DOHH2 (cell line): Measurements from ENCODE around the gene DGUOK.

ENCODE experiments used
- H3F3A ChIP-seq: fragments of 200-600 bp; sonication (generic), shearing (Covaris generic); 2 replicates; pipeline ENCODE4 v1.6.0; 2016; ENCODE audit warnings: antibody characterized with exemption, mild to moderate bottlenecking; ENCODE audit not compliant: control insufficient read depth, insufficient read depth
- H3K27ac ChIP-seq: fragments of 200-600 bp; sonication (generic); 2 replicates; pipeline ENCODE4 v1.5.1; 2014; ENCODE audit warnings: low read depth, mild to moderate bottlenecking, low read length, moderate library complexity
- H3K27me3 ChIP-seq: fragments of 200-600 bp; sonication (generic); 2 replicates; pipeline ENCODE4 v1.6.1; 2014; ENCODE audit warnings: mild to moderate bottlenecking, low read length, mixed read lengths; ENCODE audit not compliant: control insufficient read depth
- H3K36me3 ChIP-seq: fragments of 200-600 bp; sonication (generic); 2 replicates; pipeline ENCODE4 v1.6.1; 2014; ENCODE audit warnings: mild to moderate bottlenecking, low read length, moderate library complexity, mixed read lengths; ENCODE audit not compliant: control insufficient read depth
- H3K4me1 ChIP-seq: fragments of 200-600 bp; sonication (generic); 2 replicates; pipeline ENCODE4 v1.6.1; 2014; ENCODE audit warnings: mild to moderate bottlenecking, low read length, mixed read lengths; ENCODE audit not compliant: control insufficient read depth
- H3K4me2 ChIP-seq: fragments of 200-600 bp; sonication (generic); 2 replicates; pipeline ENCODE4 v1.6.0; 2014; ENCODE audit warnings: mild to moderate bottlenecking, low read length, moderate library complexity
- H3K4me3 ChIP-seq: fragments of 200-600 bp; sonication (generic); 2 replicates; pipeline ENCODE4 v1.5.1; 2014; ENCODE audit warnings: mild to moderate bottlenecking, low read length, mixed read lengths
- H3K79me2 ChIP-seq: fragments of 200-600 bp; sonication (generic); 2 replicates; pipeline ENCODE4 v1.6.1; 2014; ENCODE audit warnings: mild to moderate bottlenecking, low read length, mixed read lengths; ENCODE audit not compliant: control insufficient read depth
- H3K9me2 ChIP-seq: fragments of 200-600 bp; sonication (generic); replicated peaks from 2 replicates; pipeline ENCODE4 v1.6.1; 2014; ENCODE audit warnings: mild to moderate bottlenecking, low read length, mixed read lengths; ENCODE audit not compliant: control insufficient read depth
- H3K9me3 ChIP-seq: fragments of 200-600 bp; sonication (generic); 2 replicates; pipeline ENCODE4 v1.6.1; 2014; ENCODE audit warnings: antibody characterized with exemption, low read length, mixed read lengths; ENCODE audit not compliant: control insufficient read depth, insufficient read depth
- H4K20me1 ChIP-seq: fragments of 200-600 bp; sonication (generic); 2 replicates; pipeline ENCODE4 v1.6.0; 2014; ENCODE audit warnings: low read depth, mild to moderate bottlenecking, antibody characterized with exemption, low read length, moderate library complexity; ENCODE audit not compliant: control insufficient read depth, insufficient read depth
- CTCF ChIP-seq: fragments of 200-600 bp; sonication (generic); IDR thresholded peaks from one replicate; pipeline ENCODE4 v1.5.1; 2014; ENCODE audit warnings: antibody characterized with exemption, mild to moderate bottlenecking, low read depth, low read length; ENCODE audit not compliant: poor library complexity, severe bottlenecking
- EZH2phosphoT487 ChIP-seq: fragments of 200-600 bp; sonication (generic); IDR thresholded peaks from 2 replicates; pipeline ENCODE4 v1.6.1; 2017; ENCODE audit warnings: borderline replicate concordance, mild to moderate bottlenecking, antibody characterized with exemption, low read length, moderate library complexity, mixed read lengths

The DGUOK gene

GRCh38 chr2:74001121-74001520 is 74.4 kb downstream of the DGUOK start:
- Histone ChIP-seq H3K79me2 (peaks cover 95% of the 10 kb centered on the region), H3K4me1 (peaks cover 24% of the 10 kb centered on the region)

GRCh38 chr2:74001781-74002504 is 75.3 kb downstream of the DGUOK start:
- Histone ChIP-seq H3K79me2 (peaks cover 95% of the 10 kb centered on the region), H4K20me1 (peaks cover 63% of the 10 kb centered on the region), H3K9me2 (no peaks in the 10 kb centered on the region), H3K4me3 (peak overlapping the region; percentile 64), H3K4me2 (peak overlapping the region; percentile 65), H3K9me3 (no peaks in the 10 kb centered on the region), H3F3A (no peaks in the 10 kb centered on the region), H3K36me3 (peaks cover 24% of the 10 kb centered on the region), H3K4me1 (peaks cover 24% of the 10 kb centered on the region), H3K27ac (no peak overlapping the region), H3K27me3 (no peaks in the 10 kb centered on the region)
- TF ChIP-seq EZH2phosphoT487 (no peak), CTCF (no peak)

More at GRCh38 chr2:74001121-74001520, 74.4 kb downstream of the DGUOK start:
- peaks cover 65% of the 10 kb centered on the region for H4K20me1 ChIP-seq
- no peaks in the 10 kb centered on the region for H3F3A ChIP-seq
- no peaks in the 10 kb centered on the region for H3K27me3 ChIP-seq
- no peak overlapping the region for H3K4me3 ChIP-seq
- no peaks in the 10 kb centered on the region for H3K9me2 ChIP-seq
- H3K9me3 ChIP-seq: no peaks in the 10 kb centered on the region
- peak overlapping the region; percentile 65 for H3K4me2 ChIP-seq
- peaks cover 23% of the 10 kb centered on the region for H3K36me3 ChIP-seq
- no peak overlapping the region for H3K27ac ChIP-seq
- TF ChIP-seq EZH2phosphoT487: no peak
- no peak for TF ChIP-seq CTCF

GRCh38 chr2:74002505-74003421 is 76.1 kb downstream of the DGUOK start:
- H3K79me2 ChIP-seq: peaks cover 93% of the 10 kb centered on the region
- no peaks in the 10 kb centered on the region for H3K27me3 ChIP-seq
- no peaks in the 10 kb centered on the region for H3K9me2 ChIP-seq
- peaks cover 28% of the 10 kb centered on the region for H3K36me3 ChIP-seq
- peak overlapping the region; percentile 65 for H3K4me2 ChIP-seq
- no peaks in the 10 kb centered on the region for H3F3A ChIP-seq
- H3K27ac ChIP-seq: no peak overlapping the region
- TF ChIP-seq EZH2phosphoT487 (no peak), CTCF (no peak)
- peak overlapping the region; percentile 64 for H3K4me3 ChIP-seq
- peaks cover 24% of the 10 kb centered on the region for H3K4me1 ChIP-seq
- peaks cover 58% of the 10 kb centered on the region for H4K20me1 ChIP-seq
- no peaks in the 10 kb centered on the region for H3K9me3 ChIP-seq
